Measurements from ENCODE around the gene GPR35. TPM values are rescaled to one million over a fixed set of nuclear protein-coding genes. Genes with fewer than 3 reads are reported as not detected.

GPR35 gene
- total RNA-seq, 1 experiment from 2014 or later: 1.3 TPM

- no peak for TF ChIP-seq TCF7L2 (IDR thresholded peaks at IDR 0.05; ENCODE audit: low read depth, low read length)
- no peak for TF ChIP-seq SIN3A (IDR thresholded peaks at IDR 0.05; ENCODE audit: borderline replicate concordance, insufficient read depth, low read depth, low read length)
- TF ChIP-seq REST (IDR thresholded peaks at IDR 0.05; ENCODE audit: insufficient read depth in 1 of 2, low read depth in 2 of 2, low read length in 1 of 2): no peak
- no peak for TF ChIP-seq CTCF (IDR thresholded peaks at IDR 0.05)
- TF ChIP-seq POLR2AphosphoS5 (IDR thresholded peaks at IDR 0.05; ENCODE audit: low read depth, low read length): no peak
- no peak overlapping the region for H3K27ac ChIP-seq (ENCODE audit: low read length)
- ChIA-PET CTCF (no interaction called here), POLR2A (no interaction called here)
- H3K9me3 ChIP-seq (ENCODE audit: control insufficient read depth, insufficient read depth, low read depth, low read length): no peaks in the 10 kb centered on the region
- DNase-seq (ENCODE audit: low read depth, low spot score) (no peak), ATAC-seq (no peak)
- 0 out of 2 replicates have a peak, but pooled peaks cover 1% of the 10 kb centered on the region for H3K4me1 ChIP-seq (ENCODE audit: control insufficient read depth, insufficient read depth, low read length)
- no peak overlapping the region for H3K4me3 ChIP-seq (ENCODE audit: low read depth in 2 of 2, low read length in 2 of 2)
- no TSS peak for BruUV-seq (replicated peaks)
- intact Hi-C loops (cut with micrococcal nuclease; ENCODE audit: unreplicated experiment): no loop called here
- in situ Hi-C loops (cut with HindIII; ENCODE audit: low pct_unique_long_range_greater_than_20kb, low sequenced_read_pairs): no loop called here
- no peaks in the 10 kb centered on the region for H3K27me3 ChIP-seq (ENCODE audit: control insufficient read depth, insufficient read depth, low read length)
- no peaks in the 10 kb centered on the region for H3K36me3 ChIP-seq (ENCODE audit: control insufficient read depth, insufficient read depth, low read length)
Observed at GRCh38 chr2:240593703-240594451, 31.4 kb upstream of the GPR35 start.

- BruUV-seq (replicated peaks): no TSS peak
- intact Hi-C loops (cut with micrococcal nuclease; ENCODE audit: unreplicated experiment): no loop called here
- H3K36me3 ChIP-seq (ENCODE audit: control insufficient read depth, insufficient read depth, low read length): no peaks in the 10 kb centered on the region
- H3K4me1 ChIP-seq (ENCODE audit: control insufficient read depth, insufficient read depth, low read length): no peaks in the 10 kb centered on the region
- ChIA-PET CTCF (no interaction called here), POLR2A (no interaction called here)
- H3K9me3 ChIP-seq (ENCODE audit: control insufficient read depth, insufficient read depth, low read depth, low read length): no peaks in the 10 kb centered on the region
- ATAC-seq: no peak
- TF ChIP-seq REST (IDR thresholded peaks at IDR 0.05; ENCODE audit: insufficient read depth in 1 of 2, low read depth in 2 of 2, low read length in 1 of 2): no peak
- no peak for TF ChIP-seq CTCF (IDR thresholded peaks at IDR 0.05)
- no peak for TF ChIP-seq TCF7L2 (IDR thresholded peaks at IDR 0.05; ENCODE audit: low read depth, low read length)
- no peak for TF ChIP-seq POLR2AphosphoS5 (IDR thresholded peaks at IDR 0.05; ENCODE audit: low read depth, low read length)
- TF ChIP-seq SIN3A (IDR thresholded peaks at IDR 0.05; ENCODE audit: borderline replicate concordance, insufficient read depth, low read depth, low read length): no peak
- no peak overlapping the region for H3K27ac ChIP-seq (ENCODE audit: low read length)
- in situ Hi-C loops (cut with HindIII; ENCODE audit: low pct_unique_long_range_greater_than_20kb, low sequenced_read_pairs): no loop called here
- no peaks in the 10 kb centered on the region for H3K27me3 ChIP-seq (ENCODE audit: control insufficient read depth, insufficient read depth, low read length)
- DNase-seq (ENCODE audit: low read depth, low spot score): no peak
- no peak overlapping the region for H3K4me3 ChIP-seq (ENCODE audit: low read depth in 2 of 2, low read length in 2 of 2)
Observed at GRCh38 chr2:240594511-240595380, 30.5 kb upstream of the GPR35 start.

Measured in Panc1 (cell line).